ENCODE measurements around the gene WNK2.

WNK2 gene

DNA sequence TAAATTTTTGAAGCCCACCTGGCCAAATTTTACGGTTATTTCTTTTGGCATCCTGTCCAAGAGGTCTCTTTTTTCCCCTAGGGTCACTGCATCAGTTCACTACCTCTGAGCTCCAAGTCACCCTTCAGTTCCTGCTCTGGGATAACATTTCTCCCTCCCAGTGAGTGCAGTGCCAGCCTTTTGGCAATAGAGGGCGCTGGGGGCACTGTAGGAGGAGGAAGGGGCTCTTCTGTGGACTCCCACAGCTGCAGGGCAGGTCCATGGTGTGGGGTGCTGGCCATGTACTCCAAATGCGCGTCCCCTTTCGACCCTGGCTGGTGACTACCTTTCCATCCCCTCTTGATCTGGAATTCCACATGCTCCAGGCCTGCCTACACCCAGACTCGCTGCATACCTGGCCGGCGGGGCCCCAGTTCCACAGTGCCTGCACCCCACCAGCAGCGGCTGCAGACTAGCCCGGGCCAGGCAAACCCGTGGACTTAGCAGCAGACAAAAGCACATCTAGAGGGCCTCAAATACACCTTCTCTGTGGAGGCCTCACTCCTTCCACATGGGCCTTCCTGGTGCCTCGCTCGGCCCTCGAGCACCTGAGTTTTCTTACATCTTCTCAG lies 29.5 kb upstream of the WNK2 start:
- no peak for DNase-seq (ENCODE audit: low read depth)
- H3K4me3 ChIP-seq (ENCODE audit: low read depth, low read length), result no peak overlapping the region
- TF ChIP-seq, protein P1, sequence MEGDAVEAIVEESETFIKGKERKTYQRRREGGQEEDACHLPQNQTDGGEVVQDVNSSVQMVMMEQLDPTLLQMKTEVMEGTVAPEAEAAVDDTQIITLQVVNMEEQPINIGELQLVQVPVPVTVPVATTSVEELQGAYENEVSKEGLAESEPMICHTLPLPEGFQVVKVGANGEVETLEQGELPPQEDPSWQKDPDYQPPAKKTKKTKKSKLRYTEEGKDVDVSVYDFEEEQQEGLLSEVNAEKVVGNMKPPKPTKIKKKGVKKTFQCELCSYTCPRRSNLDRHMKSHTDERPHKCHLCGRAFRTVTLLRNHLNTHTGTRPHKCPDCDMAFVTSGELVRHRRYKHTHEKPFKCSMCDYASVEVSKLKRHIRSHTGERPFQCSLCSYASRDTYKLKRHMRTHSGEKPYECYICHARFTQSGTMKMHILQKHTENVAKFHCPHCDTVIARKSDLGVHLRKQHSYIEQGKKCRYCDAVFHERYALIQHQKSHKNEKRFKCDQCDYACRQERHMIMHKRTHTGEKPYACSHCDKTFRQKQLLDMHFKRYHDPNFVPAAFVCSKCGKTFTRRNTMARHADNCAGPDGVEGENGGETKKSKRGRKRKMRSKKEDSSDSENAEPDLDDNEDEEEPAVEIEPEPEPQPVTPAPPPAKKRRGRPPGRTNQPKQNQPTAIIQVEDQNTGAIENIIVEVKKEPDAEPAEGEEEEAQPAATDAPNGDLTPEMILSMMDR (IDR thresholded peaks at IDR 0.05; ENCODE audit: low read depth, low read length, missing control alignments), result peak; percentile 64

DNA sequence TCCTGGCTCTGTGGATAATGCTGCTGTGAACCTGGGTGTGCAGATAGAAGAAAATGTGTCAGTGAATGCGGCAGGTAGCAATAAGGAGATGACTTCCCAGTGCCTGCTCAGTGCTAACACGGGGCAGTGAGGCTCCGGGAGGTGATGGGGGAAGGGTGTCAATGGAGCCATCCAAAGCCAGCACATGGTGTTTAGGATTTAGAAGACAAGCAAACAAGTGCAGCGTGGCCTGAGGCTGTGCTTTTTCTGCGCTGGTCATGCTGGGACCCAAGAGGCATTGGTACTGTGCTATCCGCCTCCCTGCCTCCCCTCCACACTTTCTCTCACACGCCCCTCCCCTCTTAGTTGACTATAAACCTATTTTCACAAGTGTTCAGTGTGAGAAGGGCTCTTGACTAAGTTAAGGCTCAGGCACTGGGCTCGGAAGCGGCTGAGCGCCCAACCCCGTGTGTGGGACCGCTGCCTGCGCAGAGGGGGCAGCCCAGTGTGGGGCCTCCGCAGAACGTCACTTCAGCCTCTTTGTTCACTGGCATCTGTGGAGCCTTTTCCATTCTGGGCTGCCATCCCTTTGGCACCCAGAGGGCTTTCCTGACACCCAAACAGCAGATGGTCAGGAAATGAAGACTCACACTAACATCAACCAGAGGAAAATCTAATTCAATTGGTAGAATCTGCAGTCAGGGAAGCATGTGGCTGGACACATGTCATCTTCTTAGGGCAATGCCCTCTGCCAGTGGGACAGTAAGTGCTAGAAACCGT lies 28.0 kb upstream of the WNK2 start:
- TF ChIP-seq, protein P1 (IDR thresholded peaks at IDR 0.05; ENCODE audit: low read depth, low read length, missing control alignments), result no peak
- no peak for DNase-seq (ENCODE audit: low read depth)

DNA sequence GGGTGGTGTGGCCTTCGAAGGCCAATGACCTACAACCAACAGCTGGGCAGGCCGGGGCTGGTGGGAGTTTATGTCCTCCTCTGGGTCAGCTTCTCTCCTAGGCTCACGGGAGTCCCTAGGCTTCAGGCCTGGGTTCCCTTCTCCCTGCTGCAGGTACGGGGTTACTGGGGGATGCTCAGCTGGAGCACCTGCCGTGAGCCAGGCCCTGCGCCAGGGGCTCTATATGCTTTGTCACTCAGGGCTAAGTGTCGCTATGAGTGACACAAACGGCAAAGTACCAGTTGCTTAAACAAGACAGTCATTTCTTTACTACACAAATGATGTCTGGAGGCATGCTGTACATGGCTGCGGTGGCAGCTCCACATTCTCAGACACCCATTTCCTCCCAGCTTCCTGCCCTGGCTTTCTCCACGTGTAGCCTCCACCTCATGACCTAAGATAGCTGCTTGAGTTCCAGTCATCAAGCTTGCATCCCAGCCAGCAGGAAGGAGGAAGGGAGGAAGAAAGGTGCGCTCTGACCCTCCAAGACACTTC lies 27.4 kb upstream of the WNK2 start:
- TF ChIP-seq, protein P1 (IDR thresholded peaks at IDR 0.05; ENCODE audit: low read depth, low read length, missing control alignments), result no peak
- H3K4me3 ChIP-seq (ENCODE audit: low read depth, low read length), result no peak overlapping the region
- peak; percentile 53 for DNase-seq (ENCODE audit: low read depth)

More for the DNA sequence above, 28.0 kb upstream of the WNK2 start:
- no peak overlapping the region for H3K4me3 ChIP-seq (ENCODE audit: low read depth, low read length)

DNA sequence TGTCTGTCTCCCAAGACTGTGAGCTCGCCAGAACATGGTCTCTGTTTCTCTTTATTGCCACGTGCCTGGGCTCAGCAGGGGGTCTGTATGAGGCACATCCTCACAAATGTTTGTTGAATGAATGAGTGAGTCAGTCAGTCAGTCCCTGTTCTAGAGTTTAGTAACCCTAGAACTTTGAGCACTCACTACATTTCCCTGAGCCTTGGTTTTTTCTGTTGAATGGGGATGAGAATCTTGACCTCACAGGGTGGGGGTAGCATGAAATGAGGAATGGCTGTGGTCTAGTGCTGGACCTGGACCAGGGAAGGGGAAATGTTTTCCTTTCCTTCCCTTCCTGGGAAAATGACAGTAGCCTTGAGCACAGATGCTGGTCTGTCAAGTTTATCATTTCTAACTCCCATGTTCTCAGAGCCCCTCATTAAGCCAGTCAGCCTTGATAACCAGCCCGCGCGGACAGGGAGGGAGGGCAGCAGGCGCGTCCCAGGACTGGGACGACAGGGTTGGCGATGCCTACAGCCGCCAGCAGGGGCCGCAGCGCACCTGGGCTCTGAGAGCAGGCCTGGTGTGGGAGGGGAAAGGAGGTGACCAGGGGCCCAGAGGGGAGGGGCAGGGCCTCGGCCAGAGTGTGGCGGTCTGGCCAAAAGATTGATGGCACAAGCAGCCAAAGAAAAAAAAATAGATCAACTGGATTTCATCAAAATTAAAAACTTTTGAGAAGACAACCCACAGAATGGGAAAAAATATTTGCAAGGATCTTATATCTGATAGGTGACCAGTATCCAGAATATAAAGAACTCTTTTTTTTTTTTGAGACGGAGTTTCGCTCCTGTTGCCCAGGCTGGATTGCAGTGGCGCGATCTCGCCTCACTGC lies 24.1 kb upstream of the WNK2 start:
- DNase-seq (ENCODE audit: low read depth), result no peak
- TF ChIP-seq, protein P1 (IDR thresholded peaks at IDR 0.05; ENCODE audit: low read depth, low read length, missing control alignments), result peak; percentile 97
- H3K4me3 ChIP-seq (ENCODE audit: low read depth, low read length), result no peak overlapping the region

DNA sequence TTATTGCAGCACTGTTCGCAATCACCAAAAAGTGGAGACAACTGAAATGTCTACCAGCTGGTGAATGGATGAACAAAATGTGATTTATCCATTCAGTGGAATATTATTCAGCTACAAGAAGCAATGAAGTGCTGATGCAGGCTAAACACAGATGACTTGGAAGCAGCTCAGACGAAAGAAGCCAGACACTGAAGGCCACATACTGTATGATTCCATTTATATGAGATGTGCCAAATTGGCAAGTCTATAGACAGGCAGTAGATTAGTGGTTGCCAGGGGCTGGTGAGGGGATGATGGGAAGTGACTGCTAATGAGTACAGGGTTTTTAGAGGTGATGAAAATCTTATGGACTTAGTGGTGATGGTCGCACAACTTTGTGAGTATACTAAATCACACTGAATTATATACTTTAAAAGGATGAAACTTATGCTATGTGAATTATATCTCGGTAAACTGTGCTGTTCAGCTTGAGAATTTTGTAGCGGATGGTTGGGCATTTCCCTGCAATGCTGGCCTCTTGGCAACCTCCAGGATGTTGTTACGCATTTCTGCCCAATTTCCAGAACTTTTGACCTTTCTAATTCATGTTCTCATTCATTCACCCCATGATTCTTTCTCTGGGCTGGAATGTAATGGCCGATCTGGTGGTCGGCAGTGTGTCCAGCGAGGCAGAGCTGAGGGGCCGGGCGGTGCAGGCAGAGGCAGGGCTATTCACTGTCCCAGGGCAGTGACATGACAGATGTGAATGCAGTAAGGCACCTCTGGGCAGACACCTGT lies 22.0 kb upstream of the WNK2 start:
- no peak for DNase-seq (ENCODE audit: low read depth)
- TF ChIP-seq, protein P1 (IDR thresholded peaks at IDR 0.05; ENCODE audit: low read depth, low read length, missing control alignments), result no peak
- no peak overlapping the region for H3K4me3 ChIP-seq (ENCODE audit: low read depth, low read length)

DNA sequence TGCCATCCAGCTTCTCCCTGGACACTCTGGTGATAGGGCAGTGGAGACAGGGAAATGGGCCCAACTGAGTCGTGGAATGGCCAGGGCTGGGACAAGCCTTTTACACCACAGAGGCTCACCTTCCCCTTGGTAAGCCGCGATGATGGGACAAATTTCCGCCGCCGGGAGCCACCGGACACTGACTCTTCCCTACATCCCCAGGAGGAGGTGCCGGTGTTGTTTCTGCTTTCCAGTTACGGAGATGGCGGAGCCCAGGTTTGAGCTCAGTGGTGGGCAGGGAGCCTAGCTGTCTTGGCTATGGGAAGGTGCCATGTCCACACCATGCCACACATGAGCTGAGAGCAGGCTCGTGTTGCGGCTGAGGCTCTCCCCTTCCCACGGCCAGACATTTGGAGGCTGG lies 19.9 kb upstream of the WNK2 start:
- no peak for DNase-seq (ENCODE audit: low read depth)
- TF ChIP-seq, protein P1 (IDR thresholded peaks at IDR 0.05; ENCODE audit: low read depth, low read length, missing control alignments), result no peak
- no peak overlapping the region for H3K4me3 ChIP-seq (ENCODE audit: low read depth, low read length)

Data from GM12864 (cell line).